Adipose tissue (tissue), 3 donors: Measurements from ENCODE around the gene PHLDB3. TPM values are rescaled to one million over a fixed set of nuclear protein-coding genes. Genes with fewer than 3 reads are reported as not detected.
"Not testable (repeated sequence)": the region's sequence is repeated elsewhere in the genome, so short reads cannot be mapped to it uniquely, and the experiment has no call there.

Experiments
- H3K27ac ChIP-seq: one replicate; pipeline ENCODE4 v1.5.1; 2013; ENCODE audit warnings: low read depth, low read length
- WGBS, 3 donors: extraction: QIAGEN DNeasy Blood & Tissue Kit; methylation state at CpG; one replicate each; pipeline ENCODE4 v1.1.7; 2013; 5-methylcytosine and 5-hydroxymethylcytosine counted together
- polyA plus RNA-seq, 3 donors: library from polyadenylated mRNA; stranded (reverse); fragments of 200-250 nt; gene quantifications; one replicate each; pipeline ENCODE4 v1.2.3, GENCODE V29; 2013
- donor health status: healthy with polysubstance abuse.
- donor health status: Bipolar disorder and iron deficiency.
- donor health status: healthy.

PHLDB3 gene
- polyA plus RNA-seq, 3 donors, result 4.6 to 9.7 (median 9.6) TPM

DNA sequence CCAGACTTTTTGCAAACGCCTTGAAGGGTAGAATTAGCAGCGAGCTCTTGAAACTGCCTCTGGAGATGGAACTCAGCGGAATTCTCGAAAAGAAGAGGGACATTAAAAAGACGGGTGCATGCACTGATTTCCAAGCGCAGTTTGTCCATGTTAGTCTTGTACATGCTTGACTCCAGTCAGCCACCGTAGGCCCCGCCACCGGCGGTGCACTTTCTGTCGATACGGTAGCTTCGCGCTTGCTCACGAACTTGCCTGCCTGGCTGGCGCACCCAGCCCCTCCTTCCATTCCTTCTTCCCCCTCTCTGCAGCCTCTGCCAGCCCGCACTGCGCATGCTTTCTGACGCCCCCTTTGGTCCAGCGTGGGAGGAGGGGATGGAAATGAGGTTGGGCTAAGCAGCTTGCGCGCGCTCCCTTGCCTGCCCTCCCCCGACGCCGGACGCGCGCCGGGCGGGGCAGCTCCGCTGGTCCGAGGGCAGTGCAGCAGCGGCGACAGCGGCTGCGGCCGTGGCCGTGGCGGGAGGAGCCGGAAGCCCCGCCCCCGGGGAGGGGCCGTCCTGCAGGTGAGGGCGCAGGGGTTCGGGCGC, 28.5 kb upstream of the PHLDB3 start, which contains the start of gene ZNF575:
ZNF575 (plus strand) TSS at position 227 of the 584 bp plus-strand sequence. CDS start 1,235 bp downstream, outside the sequence.
- no peak within 1 kb of the TSS for H3K27ac ChIP-seq
- 0 to 1% (median 1%) methylated on average over 47 of the region's 47 CpGs for WGBS, 3 donors

DNA sequence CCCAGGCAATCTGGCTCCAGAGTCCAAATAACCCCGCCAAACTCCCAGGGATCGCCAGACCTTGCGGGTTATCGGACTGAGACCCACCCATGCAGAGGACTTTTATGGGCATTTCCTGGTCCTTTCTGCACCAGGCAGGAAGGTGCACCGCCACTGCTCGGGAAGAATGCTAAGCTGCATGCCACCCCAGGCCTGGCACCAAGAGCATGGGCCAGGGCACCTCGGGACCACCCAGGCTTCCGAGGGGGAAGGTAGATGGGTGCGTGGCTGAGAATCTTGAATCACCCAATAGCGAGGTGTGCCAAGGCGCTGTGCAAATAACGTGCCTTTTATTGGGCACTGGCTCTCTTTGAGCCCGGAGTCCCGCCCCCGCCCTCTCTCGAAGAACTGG, 28.0 kb upstream of the PHLDB3 start:
- H3K27ac ChIP-seq, result no peak overlapping the region
- 1 to 3% (median 2%) methylated on average over 16 of the region's 16 CpGs for WGBS, 3 donors

GRCh38 chr19:43527860-43528622, 23.5 kb upstream of the PHLDB3 start:
- WGBS, 3 donors, result 26 to 43% (median 41%) methylated on average over 13 of the region's 13 CpGs
- H3K27ac ChIP-seq, result no peak overlapping the region

DNA sequence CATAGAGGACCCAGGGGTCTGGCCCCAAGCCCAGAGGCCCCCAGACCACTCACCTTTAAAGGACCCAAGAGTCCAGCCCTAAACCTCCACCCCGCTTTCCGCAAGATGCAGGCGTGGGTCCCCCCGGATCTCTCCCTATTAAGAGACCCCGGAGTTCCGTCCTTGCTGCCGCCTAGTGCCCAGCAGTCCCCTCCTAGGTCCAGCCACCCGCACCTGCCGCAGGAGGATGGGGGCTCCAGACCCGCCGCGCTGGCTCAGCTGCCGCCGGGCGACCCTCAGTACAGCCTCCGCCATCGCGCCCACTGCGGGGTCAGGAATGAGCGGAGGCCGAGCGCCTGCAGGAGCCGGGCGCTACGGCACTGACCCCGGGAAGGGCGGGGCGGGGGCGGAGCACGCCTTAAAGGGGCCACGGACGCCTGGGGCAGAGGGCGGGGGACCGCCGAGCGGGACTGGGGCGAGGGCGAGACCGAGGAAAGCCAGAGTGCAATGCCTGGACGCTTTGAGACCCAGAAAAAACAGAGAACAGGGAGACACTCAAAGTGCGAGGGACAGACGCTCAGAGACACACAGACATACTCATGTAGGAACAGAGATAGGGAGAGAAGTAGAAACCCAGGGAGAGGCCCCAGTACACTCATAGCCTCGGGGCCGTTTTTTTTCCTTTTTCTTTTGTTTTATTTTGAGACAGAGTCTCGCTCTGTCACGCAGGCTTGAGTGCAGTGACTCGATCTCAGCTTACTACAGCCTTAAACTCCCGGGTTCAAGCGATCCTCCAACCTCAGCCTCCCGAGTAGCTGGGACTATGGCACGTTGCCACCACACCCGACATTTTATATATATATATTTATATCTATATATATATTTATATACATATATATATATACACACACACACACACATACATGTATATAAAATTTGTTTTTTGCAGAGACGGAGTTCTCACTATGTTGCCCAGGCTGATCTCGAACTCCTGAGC, 22.6 kb upstream of the PHLDB3 start, which contains the start of gene ETHE1:
ETHE1 (minus strand) TSS at position 318 of the 976 bp plus-strand sequence; CDS start at position 294, 24 bp downstream.
- WGBS, 3 donors, result 4 to 6% (median 4%) methylated on average over 54 of the region's 54 CpGs

GRCh38 chr19:43525836-43526771, 21.6 kb upstream of the PHLDB3 start:
- 3% methylated on average over 23 to 26 of the region's 26 CpGs for WGBS, 3 donors
- H3K27ac ChIP-seq, result no peak overlapping the region

More for the DNA sequence above, 22.6 kb upstream of the PHLDB3 start, which contains the start of gene ETHE1:
- H3K27ac ChIP-seq, result peak within 1 kb of the TSS; percentile 80

GRCh38 chr19:43524922-43525835, 20.6 kb upstream of the PHLDB3 start:
- H3K27ac ChIP-seq, result no peak overlapping the region
- 13 to 22% (median 18%) methylated on average over 12 of the region's 12 CpGs for WGBS, 3 donors

- H3K27ac ChIP-seq, result not testable (repeated sequence)
- 98% methylated on average over 8 of the region's 8 CpGs for WGBS, 3 donors
Observed at GRCh38 chr19:43523696-43524095, 19.1 kb upstream of the PHLDB3 start.

GRCh38 chr19:43522929-43523328, 18.4 kb upstream of the PHLDB3 start:
- WGBS, 3 donors, result 87 to 90% (median 89%) methylated on average over 5 of the region's 5 CpGs
- no peak overlapping the region for H3K27ac ChIP-seq

DNA sequence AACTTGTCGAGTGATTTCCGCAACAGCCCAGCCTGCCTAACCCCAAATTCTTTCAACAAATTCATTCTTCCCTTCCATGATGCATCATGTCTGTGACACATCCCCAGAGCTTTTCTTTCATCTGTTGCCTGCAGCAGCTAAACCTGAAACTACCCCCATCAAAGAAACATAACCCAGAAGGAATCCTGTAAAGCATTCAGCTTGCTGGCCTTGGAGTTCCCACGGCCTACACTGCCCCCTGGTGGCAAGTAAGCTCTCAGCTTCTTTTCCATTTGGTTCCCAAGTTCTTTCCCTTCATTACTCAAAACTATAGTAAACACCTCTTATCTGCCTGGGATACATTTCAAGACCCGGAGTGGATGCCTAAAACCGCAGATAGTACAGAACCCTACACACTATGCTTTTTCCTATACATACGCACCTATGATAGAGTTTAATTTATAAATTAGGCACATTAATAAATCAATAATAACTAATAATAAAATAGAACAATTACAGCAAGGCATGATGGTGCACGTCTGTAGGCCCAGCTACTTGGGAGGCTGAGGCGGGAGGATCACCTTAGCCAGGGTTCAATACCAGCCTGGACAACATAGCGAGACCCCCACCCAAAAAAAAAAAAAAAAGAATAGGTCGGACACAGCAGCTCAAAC, 15.0 kb upstream of the PHLDB3 start:
- 48 to 55% (median 55%) methylated on average over 10 of the region's 10 CpGs for WGBS, 3 donors
- no peak overlapping the region for H3K27ac ChIP-seq

- WGBS, 3 donors, result 83 to 88% (median 87%) methylated on average over 4 of the region's 4 CpGs
- H3K27ac ChIP-seq, result no peak overlapping the region
Observed at GRCh38 chr19:43518051-43518450, 13.5 kb upstream of the PHLDB3 start.

DNA sequence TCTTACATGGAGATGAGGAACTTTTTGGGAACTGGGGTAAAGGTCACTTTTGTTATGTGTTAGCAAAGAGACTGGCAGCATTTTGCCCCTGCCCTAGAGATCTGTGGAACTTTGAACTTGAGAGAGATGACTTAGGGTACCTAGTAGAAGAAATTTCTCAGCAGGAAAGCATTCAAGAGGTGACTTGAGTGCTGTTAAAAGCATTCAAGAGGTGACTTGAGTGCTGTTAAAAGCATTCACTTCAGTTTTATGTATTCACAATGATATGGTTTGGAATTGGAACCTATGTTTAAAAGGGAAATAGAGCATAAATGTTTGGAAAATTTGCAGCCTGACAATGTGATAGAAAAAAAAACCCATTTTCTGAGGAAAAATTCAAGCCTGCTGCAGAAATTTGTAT, 7.9 kb upstream of the PHLDB3 start:
- not testable (repeated sequence) for H3K27ac ChIP-seq

DNA sequence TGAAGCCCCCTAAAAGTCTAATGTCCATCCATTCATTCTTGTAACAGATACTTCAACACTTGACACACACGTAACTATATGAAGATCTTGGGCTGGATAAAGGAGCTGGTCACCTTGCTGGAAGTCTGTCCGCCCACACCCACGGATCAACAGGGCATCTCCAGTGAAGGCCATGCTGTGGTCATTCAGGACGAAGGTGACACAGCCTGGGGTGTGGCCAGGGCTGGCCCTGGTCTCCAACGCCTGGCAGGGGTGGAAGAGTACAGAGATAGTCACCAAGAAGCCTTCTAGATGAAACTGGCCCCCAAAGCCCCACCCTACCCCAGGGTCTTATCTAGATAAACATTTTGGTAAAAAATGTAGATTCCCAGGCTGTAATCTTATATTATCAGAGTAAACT, 6.8 kb upstream of the PHLDB3 start:
- 90 to 94% (median 93%) methylated on average over 5 of the region's 5 CpGs for WGBS, 3 donors
- no peak overlapping the region for H3K27ac ChIP-seq

DNA sequence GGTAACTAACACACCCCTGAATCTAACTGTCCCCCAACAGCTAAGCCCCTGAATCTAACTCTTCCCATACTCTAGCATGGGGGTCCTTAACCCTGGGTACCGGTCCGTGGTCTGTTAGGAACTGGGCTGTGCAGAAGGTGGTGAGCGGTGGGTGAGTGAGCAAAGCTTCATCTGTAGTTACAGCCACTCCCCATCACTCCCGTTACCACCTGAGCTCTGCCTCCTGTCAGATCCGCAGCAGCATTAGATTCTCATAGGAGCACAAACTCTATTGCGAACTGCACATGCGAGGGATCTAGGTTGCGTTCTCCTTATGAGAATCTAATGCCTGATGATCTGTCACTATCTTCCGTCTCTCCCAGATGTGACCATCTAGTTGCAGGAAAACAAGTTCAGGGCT, 6.2 kb upstream of the PHLDB3 start:
- no peak overlapping the region for H3K27ac ChIP-seq
- 96 to 98% (median 97%) methylated on average over 9 of the region's 9 CpGs for WGBS, 3 donors

DNA sequence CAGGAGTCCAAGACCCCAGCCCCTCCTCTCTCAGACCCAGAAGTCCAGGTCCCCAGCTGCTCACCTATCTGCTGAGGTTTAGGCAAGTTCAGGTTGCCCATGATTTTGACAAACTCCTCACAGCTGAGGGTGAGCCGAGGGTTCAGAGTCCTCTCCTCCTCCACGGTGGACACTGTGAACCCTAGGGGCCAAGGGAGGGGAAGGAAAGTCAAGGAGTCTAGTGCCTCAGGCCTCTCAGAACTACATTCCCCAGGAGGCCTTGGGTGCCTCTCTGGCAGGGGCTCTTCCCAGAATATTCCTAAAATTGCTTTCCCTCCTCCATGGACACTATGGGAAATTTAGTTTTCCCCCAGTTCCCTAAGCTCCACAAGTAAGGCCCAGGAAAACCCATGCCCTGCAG, 3.3 kb upstream of the PHLDB3 start:
- WGBS, 3 donors, result 74 to 86% (median 83%) methylated on average over 2 of the region's 2 CpGs
- H3K27ac ChIP-seq, result no peak overlapping the region

DNA sequence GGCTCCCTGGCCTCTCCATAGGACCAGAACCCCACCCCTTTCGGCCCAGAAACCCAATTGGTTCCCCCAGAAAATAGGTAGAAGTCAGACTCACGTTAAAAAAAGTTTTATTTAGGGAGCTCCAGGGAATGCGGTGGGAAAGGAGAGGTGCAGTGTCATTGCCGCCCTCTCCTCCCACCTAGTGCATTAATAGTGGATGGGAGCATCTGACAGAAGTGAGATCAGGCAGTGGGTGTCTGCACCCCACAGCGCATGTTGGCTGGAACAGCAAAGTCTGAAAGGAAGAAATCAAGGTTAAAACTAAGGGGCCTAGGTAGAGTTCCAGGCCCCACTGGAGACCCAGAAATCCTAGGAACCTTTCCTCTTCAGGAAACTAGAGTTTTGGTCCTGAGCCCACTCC, 2.1 kb upstream of the PHLDB3 start:
- no peak overlapping the region for H3K27ac ChIP-seq
- WGBS, 3 donors, result 88 to 93% (median 92%) methylated on average over 5 of the region's 5 CpGs

GRCh38 chr19:43505941-43506340, 1.4 kb upstream of the PHLDB3 start:
- H3K27ac ChIP-seq, result no peak overlapping the region
- 95 to 99% (median 97%) methylated on average over 5 of the region's 5 CpGs for WGBS, 3 donors

DNA sequence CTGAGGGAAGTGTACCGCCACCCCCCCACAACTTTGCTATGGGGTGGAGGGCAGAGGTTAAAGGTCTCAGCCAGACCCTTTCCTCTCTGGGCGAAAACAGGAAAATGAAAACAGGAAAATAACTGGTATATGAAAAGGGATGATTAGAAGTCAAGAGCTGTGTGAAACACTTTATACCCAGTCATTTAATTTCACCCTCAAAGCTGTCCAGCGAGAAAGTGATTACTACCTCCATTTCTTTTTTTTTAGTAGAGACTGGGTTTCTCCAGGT, 575 bp upstream of the PHLDB3 start:
- 74 to 85% (median 75%) methylated on average over 3 of the region's 3 CpGs for WGBS, 3 donors
- no peak overlapping the region for H3K27ac ChIP-seq
